Stimulated activated CD4-positive, alpha-beta T cell treated with anti-CD3 and anti-CD28 coated beads, Interleukin-2, amount 100 ng/mL, for 4 hours (primary cell): ENCODE results near the gene HECTD4.
"Not testable (repeated sequence)": the region's sequence is repeated elsewhere in the genome, so short reads cannot be mapped to it uniquely, and the experiment has no call there.

Source experiments
- DNase-seq: peaks from one replicate; pipeline ENCODE4 v3.0.0-alpha.2; 2020; ENCODE audit warnings: low read depth

Gene HECTD4

DNA sequence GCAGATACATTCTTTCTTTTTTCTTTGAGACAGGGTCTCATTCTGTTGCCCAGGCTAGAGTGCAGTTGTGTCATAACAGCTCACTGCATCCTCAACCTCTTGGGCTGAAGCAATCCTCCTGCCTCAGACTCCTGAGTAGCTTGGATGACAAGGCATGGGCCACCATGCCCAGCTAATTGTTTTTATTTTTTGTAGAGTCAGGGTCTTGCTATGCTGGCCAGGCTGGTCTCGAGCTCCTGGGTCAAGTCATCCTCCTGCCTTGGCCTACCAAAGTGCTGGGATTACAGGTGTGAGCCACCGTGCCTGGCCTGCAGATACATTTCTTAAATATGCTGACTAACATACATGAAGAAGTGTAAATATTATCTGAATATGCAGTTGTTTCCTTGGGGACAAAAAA lies 115.8 kb downstream of the HECTD4 start:
- no peak for DNase-seq

DNA sequence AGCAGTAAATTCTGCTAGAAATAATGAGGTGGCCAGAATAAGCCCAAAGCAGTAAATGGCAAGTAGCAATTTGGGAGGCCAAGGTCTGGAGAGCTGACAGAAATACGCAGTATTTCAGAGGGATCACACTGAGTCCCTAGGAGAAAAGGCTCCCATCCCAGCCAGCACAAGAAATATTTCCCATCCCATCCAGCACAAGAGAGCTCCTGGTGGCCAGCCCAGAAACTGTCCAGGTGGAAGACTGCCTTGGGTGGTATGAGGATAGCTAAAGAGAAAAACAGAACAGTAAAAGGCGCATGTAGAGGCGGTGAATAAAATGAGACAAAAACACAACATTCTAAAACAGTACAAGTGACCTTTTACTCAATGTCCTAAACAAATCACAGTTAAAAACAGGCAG lies 120.7 kb downstream of the HECTD4 start:
- no peak for DNase-seq

DNA sequence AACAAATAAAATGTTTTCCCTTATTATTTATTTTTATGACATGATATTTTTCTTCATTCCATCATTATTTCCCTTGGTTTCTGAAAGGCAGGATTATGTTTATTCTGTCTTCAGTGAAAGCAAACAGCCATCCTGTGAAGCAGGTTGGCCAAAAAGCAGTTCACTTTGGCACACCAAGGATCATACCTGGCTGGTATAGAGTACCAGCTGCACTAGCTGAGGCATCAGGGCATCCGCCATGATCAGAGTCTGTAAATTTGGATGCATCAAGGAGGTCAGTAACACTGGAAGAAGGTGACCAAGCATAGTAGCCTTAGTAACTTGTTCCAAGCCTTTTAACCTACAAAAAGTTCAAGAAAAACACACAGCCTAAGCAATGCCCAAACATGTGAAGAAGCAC lies 123.3 kb downstream of the HECTD4 start:
- no peak for DNase-seq

DNA sequence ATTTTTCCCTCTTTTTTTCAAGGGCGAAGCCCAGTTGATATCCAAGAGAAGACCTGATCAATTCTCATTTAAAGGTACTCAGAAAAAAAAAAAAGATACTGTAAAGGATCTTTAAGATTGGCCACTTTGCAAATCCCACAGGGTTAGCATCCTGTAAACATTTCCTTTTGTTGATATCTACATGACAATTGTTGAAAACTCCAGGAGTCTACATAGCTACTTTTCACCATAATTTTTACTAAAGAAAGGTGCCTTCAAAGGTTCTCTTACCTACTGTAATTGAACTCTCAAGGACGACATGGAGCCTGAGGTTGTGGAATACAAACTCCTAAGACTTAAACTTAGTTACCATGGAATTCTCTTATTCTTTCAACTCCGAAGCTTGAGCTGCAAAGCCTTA lies 125.5 kb downstream of the HECTD4 start:
- DNase-seq: no peak

DNA sequence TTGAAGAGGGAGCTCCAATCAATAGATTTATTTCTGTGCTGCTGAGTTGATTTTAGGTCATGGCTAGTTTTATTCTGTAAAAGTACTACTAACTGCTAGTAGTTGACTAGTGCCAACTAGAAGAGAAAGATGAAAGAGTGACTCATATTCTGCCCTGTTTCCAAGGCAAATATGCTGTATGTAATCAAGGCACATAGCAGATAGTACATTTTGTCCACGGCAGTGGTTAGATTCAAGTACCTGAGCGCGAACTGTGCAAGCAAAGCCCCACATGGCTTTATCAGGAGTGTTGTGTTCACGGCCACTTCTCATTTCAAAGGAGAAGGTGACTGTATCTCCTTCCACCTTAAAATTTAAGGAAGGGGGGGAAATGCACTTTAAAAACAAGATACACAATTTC lies 130.0 kb downstream of the HECTD4 start:
- DNase-seq: no peak

DNA sequence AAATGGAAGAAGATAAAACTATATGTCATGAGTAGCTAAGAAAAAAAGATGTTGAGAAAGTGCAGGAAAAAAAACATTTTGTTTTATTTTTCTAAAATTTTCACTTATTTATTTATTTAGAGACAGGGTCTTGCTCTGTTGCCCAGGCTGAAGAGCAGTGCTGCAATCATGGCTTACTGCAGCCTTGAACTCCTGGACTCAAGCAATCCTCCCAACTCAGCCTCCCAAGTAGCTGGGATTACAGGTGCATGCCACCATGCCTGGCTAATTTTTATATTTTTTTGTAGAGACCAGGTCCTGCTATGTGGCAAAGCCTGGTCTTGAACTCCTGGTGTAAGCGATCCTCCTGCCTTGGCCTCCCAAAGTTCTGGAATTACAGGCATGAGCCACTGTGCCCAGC lies 137.3 kb downstream of the HECTD4 start:
- not testable (repeated sequence) for DNase-seq

DNA sequence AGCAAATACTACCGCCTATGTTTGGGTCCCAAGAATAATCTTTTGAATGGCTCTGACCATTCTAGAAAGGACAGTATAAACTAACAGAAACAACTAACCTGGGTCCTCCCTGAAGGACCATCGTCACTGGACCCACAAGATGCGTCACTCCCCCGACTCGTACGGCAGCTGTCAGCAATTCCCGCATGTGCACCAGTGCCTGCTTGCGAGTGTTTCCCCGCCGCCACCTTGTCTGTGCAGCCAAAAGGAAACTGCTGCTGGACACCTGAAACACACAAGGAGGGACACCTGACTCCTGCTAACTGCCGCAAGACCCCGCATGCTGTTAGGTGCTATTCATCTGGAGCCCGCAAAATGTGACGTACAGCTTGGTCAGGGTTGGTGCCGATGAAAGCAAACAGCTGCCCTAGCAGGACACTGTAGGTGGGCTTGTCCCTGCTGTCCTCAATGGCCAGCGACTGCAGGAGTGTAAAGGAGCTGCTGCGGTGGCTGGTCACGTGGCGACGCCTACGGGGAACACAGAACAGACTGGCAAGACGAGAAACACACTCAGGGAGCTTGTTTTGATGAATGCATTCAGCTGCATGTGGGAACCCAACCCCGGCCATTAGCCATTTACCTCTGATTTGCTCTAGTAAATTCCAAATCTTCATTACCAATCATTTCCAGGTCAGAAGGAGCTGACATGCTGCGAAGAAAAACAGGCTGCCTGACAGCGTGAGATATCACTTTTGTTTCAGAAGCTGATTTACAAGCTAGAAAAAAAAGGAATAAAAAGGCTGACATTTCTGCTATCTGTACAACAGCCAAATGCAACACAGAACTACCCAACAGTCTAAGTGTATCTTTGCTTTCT lies 138.7 kb downstream of the HECTD4 start:
- DNase-seq: no peak

DNA sequence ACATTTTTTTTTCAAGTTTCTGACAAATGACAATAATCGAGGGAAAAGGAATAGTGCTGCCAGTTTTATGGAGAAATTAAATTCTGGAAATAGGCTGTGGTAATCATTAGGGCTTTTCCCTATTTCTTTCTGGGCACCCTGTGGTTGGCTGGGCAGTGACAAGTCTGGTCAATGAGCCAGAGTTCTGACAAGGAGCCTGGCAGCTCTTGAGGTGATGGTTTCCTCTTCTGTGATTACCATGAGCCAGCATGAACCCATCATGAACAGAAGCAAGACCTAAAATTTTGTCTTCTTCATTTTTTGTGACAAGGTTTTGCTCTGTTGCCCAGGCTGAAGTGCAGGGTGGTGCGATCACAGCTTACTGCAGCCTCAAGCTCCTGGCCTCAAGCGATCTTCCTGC lies 141.1 kb downstream of the HECTD4 start:
- DNase-seq: no peak

DNA sequence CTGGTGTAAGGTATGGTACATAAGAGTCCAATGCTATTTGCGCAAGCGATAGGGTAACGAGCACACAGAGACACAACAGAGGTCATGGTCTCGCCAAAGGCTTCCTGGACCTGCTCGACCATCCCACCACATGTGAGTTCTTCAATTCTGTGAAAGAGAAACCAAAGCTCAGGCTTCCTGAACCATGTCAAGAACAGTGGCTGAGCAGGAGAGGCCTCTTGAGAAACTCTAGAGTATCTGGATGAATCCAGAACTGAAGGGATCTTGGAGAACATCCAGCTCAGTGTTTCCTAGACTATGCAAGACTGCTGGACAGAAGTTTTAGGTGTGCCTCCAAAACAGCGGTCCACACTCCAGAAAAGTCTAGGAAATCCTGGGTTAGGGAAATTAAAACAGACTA lies 142.3 kb downstream of the HECTD4 start:
- DNase-seq: no peak

DNA sequence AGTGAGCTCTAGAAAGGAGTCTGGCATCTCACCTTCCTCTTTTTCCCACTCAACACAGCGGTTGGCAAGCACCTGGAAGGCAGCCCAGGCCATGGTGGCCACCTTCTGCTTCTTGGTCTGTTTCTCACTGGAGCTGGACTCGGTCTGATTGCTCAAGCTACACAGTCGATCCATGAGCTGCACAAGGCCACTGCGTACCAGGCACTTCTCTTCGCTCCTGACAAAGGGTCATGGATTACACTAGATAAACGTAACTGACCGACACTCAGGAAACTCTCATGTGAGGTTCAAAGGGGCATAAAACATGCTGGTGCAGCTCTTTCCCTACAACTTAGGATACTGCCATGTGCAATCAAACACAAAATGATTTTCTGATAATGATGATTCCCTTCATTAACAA lies 143.2 kb downstream of the HECTD4 start:
- DNase-seq: no peak

DNA sequence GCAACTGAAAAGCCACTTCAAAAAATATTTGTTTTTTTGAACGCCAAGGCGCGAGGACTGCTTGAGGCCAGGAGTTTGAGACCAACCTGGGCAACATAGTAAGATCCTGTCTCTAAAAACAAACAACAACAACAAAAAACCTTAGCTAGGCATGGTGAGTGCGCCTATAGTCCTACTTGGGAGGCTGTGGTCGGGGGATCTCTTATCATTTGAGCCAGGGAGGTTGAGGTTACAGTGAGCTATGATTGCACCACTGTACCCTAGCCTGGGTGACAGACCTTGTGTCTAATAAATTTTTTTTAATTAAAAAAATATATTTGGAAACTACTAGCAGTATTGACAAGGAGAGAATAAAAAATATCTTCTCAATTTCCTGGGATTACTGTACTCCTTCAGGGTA lies 143.8 kb downstream of the HECTD4 start:
- no peak for DNase-seq

DNA sequence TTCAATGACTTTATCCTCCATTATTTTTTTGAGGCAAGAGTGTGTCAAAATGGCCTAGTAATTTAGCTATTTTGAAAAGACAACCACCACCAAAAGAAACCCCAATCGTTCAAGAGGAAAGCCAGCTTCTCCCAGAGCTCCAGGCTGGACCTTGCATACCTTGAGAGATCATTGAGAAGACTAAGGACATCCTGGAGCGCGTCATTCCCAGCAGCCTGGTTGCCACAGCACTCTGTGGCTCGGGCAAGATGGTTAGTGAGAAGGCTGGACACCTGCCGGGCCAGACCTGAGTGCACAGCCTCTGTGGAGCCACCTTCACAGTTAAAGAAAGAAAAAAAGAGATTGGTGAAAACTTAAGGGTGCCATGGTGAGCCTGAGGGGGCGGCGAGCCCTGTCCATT lies 145.4 kb downstream of the HECTD4 start:
- no peak for DNase-seq

DNA sequence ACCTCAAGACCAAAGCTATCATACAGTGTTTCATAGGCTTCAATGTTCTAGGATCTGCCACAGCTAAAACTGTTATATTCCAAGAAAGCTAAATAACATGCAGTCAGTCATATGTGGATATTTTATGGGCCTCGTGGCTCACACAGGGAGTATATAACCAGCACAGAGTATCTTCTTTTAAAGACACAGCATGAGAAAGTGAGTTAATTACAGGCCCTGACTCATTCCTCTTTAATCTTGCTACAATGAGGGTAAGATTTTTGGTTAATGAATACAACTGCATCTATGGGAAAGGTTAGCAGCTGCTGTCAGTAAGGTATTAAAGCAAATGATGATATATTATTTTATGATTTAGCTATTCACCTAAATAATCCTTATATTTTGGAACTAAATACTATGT lies 145.8 kb downstream of the HECTD4 start:
- no peak for DNase-seq

DNA sequence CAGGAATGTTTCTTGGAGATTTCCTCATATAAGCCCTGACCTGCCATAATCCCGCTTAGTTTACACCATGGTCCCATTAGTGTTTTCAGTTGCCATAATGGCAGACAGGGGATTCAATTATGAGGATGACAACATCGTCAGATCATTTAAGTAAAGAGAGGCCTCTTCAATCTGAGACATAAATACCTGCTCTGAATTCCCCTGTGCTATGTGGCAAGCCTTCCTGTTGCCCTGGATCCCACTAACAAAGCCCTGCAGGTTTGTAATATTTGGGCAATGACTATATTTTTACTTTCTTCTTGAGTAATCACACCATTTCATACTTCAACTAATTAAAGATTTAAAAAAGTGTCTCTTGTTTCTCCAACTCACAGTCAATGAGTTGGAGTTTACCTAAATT lies 147.9 kb downstream of the HECTD4 start:
- DNase-seq: no peak

DNA sequence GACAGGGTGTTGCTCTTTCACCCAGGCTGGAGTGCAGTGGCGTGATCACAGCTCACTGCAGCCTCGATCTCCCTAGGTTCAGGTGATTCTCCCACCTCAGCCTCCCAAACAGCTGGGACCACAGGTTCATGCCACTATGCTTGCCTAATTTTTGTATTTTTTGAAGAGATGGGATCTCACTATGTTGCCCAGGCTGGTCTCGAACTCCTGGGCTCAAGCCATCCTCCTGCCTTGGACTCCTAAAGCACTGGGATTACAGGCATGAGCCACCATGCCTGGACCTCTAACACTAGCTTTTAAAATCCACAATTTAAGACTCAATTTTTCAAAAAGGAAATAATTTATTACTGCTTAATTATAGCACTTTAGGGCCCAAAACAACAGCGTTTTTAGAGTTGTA lies 149.0 kb downstream of the HECTD4 start:
- DNase-seq: no peak

DNA sequence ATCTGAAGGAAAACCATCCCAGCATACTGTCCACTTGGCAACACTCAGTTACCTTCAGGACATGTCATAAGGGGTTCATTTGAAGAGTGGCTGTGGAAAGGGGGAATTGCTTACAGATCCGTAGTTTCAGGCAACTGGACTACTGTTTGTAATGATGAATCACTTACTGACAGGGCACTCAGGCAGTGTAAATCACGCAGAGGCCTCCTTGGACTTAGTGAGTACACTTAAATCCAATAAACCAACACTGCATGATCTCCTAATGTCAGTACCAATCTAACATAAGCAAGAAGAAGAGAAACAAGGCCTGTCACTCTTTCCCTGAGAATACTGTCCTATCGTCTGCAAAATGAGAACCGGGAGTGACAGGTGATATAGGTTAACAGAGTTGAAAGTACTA lies 152.1 kb downstream of the HECTD4 start:
- no peak for DNase-seq

DNA sequence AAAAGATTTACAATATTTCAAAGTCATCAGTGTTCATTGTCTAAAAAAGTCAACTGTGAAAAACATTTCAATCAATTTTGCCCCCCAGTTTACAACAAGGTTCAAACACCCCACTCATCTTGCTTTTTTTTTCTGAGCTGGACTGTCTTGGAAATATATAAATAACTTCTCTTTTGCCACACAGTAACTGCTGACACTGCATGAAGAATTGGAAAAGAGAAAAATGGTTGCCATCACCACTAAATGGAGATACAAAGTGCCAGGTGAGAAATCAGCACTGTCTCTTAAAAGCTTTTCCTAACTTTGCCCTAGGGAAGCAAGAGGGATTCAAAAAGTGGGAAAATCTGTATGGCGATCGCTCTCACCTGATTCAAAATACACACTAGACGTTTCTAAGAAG lies 155.5 kb downstream of the HECTD4 start:
- no peak for DNase-seq

DNA sequence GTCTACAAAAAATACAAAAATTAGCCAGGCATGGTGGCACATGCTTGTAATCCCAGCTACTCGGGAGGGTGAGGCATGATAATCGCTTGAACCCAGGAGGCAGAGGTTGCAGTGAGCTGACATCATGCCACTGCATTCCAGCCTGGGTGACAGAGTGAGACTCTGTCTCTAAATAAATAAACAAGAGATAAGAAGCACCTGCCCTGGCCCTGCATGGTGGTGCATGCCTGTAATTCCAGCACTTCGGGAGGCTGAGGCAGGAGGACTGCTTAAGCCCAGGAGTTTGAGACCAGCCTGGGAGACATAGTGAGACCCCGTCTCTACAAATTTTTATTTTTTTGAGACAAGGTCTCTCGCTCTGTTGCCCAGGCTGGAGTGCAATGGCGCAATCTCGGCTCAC lies 161.6 kb downstream of the HECTD4 start:
- DNase-seq: not testable (repeated sequence)

DNA sequence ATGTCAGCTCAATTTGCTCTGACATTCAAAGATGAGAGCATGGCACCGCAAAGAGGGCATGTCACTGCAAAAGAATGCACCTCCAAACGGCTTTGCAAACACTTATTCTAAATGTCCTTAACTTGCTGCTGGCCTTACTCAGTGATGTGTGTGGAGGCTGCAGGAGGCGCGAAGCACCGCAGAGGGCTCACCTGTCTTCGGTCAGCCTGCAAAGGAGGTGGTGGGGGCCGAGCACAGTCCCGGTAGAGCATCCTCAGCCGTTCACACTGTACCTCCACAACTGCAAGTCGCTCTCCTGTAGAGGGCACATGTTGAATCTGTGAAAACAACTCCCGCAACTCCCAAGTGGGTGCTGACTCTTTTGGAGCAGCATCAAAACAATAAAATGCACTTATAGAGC lies 163.0 kb downstream of the HECTD4 start:
- DNase-seq: no peak

DNA sequence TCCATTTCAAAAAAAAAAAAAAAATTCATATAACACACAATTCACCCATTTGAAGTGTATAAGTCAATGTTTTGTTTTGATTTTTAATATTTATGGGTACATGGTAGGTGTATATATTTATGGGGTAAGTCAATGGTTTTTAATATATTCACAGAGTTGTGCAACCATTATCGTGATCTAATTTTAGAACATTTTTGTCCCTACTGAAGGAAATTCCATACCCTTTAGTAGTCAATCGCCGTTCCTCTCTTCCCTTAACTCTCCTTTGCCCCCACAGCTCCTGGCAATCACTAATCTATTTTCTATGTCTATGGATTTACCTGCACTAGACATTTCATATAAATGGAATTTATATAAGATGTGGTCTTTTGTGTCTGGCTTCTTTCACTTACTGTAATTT lies 164.1 kb downstream of the HECTD4 start:
- no peak for DNase-seq

DNA sequence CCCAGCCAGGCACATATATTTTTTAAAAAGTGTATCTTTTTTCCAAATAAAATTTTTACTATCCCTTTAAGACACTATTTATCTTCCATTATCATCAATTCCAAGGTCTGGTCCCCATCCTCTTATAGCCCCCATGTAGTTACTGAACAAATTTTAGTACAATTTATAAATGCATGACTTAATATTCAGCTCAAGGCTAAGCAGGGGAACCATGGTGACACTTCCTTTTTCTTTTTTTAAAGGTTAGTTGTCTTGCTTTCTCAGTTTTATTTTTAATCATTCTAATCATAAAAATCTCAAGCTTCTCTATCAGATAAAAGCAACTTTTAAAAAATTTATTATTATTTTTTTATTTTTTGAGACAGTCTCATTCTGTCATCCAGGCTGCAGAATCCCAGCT lies 164.6 kb downstream of the HECTD4 start:
- no peak for DNase-seq

DNA sequence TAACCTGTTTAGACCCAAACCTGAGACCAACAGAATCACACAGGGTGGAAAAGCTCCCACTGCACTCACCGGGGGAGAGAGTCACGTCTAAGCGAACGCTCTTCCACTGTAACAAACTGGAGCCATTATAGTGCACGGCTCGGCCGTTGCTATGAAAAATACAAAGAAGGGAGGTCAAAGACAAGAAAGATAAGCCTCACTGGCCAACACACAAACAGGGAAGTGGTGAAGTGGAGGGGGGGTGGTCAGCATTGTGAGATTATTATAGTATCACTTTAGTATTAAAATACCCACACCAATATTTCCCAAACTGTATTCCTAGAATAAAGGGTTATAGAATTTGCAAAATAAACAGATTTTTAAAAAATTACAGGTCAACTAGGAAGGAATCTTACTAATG lies 166.0 kb downstream of the HECTD4 start:
- DNase-seq: no peak

DNA sequence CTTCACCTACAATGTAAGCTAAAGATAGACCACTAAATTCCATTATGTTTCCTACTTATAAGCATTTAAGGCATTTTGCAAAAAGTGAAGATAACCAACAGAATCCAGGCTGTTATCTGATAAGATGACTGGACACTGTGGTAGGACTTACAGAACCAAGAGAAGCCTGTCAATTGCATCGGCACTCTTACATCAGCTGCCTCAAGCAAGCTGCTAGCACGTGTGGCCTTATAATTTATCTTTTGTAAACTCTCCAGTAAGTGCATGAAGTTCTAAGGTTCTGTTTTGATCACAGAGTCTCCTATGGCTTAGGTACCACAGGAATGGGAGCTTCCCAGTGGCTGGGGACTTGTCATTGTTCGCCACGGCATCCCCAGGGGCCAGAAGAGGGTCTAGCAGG lies 168.2 kb downstream of the HECTD4 start:
- no peak for DNase-seq

DNA sequence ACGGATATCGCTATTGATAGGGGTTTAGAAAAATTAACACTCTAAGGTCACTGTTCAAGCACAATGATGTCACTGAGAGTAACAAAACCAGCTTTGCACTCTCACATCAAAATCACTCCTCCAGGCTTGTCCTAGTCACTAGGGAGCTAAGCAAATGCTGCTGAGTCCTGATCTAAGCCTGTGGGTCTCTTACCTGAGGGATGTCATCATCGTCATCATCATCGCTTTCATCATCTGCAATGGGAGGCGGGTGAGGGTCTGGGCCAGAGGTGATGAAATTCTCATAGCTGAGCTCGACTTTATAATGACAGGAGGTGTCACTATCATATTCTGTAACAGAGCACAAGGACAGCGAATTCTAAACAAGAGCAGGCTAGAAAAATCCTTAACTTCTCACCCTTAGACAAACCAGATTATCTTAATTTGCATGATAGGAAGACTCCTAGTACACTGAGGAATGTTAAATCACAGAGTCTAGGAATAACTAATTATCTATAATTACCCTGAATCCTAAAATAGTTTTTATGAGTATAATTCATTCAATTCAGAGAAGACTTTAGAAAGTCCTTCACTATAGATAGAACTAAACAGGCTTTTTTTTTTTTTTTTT lies 173.8 kb downstream of the HECTD4 start:
- no peak for DNase-seq
